ENCODE results near the gene ZNF154.

Gene ZNF154

DNA sequence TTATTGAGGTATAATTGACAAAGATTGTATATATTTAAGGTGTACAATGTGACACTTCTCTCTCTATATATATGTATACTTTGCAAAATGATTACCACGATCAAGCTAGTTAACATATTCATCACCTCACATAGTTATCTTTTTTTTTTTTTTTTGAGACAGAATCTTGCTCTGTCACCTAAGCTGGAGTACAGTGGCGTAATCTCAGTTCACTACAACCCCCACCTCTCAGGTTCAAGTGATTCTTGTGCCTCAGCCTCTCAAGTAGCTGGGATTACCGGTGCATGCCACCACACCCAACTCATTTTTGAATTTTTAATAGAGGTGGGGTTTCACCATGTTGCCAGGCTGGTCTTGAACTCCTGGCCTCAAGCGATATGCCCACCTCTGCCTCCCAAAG is 36.5 kb downstream of the ZNF154 start:
- DNase-seq, result no peak

DNA sequence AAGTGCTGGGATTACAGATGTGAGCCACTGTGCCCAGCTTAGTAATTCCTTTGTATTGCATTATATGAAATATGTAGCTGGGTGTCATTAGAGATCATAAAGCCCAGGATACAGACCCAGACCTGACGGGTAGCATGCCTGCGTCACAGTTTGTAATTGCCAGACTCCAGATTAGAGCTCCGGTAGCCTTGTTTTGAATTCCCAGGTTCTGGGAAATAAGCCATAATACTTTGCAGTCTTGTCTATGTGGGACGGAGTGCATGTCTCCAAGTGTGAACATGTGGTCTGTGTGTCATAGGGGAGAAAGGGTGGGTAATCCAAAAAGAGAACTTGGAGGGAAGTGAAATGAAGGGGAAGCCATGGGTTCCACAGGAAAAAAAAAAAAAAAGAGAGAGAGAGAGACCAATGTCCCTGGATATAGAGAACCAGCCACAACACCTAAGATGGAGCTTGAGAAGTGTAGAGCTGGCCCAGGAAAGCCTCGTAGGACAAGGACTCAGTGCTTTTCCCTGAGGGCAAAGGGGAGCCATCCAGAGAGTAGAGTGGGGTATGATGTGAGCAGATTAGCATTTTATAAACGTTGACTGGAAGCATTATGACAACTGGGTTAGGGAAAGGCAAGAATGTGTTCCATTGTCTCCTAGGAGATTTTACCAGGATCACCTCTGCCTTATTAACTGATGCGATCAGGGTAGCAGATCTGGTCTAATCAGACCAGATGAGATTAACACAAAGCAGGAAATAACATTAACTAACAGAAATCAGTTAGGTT is 37.7 kb downstream of the ZNF154 start:
- no peak for DNase-seq

DNA sequence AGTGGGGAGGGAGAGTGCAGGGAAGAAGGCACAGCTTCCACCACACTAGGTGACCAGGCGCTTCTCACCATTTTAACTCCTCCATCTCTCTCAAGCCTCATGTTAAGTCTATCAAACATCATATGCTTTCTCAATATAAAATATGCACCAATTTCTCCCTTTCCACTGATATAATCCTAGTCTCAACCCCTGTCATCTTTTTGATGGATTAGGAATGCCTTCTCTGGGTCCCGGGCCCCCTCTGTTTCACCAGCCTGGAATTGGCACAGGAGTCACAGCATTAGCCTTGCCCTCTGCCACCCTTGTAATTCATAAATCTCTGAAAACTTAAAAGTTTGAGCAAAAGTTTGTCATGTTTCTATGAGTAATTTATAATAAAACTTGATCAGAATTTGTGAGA is 40.4 kb downstream of the ZNF154 start, which contains the start of gene ZSCAN4:
Gene ZSCAN4, plus strand, starts transcription at position 301 of the 400 bp plus-strand sequence. CDS start 7,211 bp downstream, outside the sequence.
- DNase-seq, result no peak

DNA sequence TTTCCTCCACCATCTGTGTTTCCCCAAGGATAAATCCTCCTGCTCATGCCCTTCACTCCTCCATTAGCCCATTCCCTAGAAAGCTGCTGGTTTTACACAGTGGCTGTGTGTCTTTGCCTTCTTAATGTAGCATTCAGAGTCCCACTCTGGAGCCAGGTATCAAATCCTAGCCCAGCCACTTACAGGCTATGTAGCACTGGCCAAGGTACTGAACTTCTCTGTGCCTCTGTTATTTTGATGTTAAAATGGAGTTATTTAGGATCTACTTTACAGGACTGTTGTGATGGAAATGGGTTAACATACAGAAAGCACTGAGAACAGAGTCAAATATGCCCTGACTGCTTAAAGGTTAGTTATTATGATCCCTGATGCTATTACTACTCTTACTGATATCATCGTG is 41.8 kb downstream of the ZNF154 start:
- DNase-seq, result no peak

DNA sequence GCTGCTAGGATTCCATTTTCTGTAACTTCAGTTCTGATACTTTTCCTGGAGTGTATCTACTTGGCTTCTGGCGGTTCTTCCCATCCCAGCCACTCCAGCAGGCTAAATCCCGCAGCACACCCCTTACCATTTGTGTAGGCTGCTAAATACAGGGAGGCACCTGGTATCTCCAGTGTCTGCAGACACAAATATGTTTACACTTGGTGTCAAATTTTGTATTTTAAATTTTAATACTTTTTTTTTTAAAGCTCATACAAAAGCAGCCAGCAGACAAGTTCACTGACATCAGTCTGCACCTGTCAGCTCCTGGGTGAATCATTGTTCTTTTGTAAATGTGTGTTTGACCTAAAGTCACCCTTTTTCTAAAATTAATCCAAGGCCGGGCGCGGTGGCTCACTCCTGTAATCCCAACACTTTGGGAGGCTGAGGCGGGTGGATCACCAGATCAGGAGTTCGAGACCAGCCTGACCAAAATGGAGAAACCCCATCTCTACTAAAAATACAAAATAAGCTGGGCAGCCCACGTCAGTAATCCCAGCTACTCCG is 43.7 kb downstream of the ZNF154 start:
- no peak for DNase-seq

DNA sequence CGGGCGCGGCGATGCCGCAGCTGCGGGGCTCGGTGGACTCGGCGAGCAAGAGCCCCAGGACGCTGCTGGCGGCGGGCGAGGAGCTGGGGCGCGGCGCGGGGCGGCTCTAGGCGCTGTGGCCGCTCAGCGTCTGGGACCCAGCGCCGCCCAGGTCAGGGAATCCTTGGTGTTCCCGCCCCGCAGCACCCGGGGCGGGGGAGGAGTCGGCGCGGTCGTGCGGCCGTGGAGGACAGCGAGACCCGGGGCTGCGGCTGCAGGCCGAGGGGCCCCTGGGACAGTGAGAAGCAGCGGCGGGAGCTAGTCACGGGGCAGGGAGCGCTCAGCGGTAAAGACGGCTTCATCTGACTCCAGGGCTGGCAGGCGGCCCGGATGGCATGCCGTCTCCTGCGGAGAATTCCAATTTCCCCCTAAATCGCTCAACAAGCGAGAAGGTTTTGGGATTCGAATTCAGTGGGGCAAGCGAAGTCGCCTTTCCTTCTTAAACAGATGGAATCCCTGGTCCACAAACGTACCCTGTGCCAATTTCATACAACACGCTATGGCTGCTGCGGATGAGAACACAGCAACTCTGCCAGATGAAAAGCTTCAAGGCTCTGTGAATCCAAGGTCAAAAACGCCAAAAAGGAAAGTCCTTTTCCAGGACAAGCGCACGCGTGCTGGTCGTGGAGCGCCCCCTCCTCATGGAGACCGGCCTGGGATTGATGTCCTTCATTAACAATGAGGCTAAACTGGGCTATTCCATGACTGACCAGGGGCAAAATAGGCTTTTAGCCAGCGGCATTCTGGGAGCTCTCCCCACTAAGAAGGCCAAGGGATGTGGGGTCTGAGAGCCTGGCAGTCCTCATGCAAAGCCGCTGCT is 44.5 kb downstream of the ZNF154 start:
- DNase-seq, result peak; percentile 51

DNA sequence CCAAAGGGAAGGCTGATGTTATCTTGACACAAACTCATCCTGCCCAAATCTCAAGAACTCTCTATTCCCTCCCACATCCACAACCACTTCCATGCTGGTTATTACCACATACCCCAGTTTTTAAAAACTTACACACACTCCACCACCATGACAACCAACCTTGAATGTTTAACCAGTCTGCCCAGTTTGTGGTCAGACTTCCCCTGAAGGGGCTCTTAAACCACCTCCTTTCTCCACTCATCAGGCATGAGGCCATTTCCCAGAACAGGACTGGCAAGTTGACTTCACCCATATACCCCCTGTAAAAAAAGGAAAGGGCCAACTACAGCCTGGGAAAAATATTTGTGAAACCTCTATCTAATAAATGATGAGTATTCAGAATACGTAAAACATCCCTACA is 52.7 kb downstream of the ZNF154 start:
- DNase-seq, result no peak

DNA sequence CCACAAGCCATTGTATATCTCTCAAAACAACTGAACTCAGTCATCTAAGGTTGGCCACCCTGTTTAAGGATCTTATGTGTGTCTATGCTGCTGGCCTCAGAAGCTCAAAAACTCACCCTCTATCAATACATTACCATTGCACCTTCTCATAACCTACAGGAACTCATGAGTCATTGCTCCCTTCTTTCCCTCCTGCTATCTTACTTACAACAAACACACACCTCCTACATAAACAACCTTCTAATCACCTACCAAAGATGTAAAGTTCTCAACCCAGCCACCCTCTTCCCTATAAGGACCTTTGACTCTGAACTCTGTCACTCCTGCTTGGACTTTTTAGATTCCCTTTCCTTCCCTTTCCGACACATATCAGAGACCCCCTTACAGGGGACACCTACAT is 53.6 kb downstream of the ZNF154 start:
- no peak for DNase-seq

DNA sequence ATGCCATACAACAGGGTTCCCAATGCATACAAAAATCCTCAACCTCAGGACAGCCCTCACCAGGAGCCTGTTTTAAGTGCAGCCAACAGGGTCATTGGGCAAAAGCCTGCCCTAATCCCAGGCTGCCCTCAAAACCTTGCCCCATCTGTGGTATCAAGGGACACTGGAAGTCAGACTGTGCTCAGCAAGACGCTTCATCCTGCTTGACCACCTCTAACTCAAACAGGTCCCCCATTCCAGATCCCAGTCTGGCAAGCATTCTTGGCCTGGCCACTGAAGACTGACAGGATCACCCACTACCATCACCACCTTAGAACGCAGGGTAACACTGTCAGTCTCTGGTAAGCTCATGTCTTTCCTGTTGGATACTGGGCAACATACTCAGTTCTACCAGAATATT is 55.3 kb downstream of the ZNF154 start:
- DNase-seq, result no peak

DNA sequence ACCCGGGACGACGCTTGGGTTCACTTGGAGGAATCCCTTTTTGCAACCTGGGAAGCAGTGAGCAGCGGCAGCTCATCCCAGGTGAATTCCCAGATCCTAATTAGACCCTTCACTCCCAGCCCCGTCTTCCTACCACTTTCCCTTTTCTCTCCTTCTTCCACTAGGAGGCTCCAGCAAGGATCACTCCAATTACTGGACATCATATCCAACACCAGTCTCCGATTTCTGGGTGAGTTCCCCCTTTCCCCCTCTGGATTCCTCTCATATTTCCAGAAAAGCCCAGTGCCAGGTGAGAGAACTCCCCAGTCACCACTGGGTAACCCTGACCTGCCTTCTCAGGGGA is 57.4 kb downstream of the ZNF154 start:
- no peak for DNase-seq

DNA sequence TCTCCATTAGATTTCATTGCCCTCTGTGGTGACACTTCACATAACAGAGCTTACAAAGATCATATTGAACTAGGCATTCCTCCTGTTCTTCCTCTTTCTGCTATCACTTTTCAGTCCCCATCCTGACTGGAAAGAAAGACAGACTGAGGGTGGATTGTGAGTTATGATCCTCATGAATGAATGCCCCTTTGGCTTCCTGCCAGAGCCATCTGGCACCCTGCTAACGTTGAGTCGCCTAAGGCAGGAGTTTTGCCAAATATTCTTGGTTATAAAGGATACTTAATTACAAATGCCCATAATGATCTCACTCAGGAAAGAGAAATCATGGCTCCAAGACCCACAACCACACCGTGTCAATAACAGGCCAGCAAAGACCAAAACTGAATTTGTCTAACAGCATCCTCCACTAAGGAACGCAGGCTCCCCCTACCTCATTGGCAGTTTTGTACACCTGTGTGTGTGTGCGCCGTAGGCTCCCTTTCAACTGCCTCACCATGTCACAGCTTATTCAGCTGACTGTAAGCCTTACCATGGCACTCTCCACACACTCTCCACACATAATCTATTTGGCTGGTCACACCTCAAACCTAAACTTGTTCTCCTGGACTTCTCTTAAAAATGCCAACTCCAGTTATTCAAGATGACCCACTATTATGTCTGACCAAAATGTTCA is 60.5 kb downstream of the ZNF154 start:
- DNase-seq, result no peak
